Fibroblast of upper back skin (primary cell): Measurements from ENCODE around the gene GLYATL3.
"Not testable (repeated sequence)": the region's sequence is repeated elsewhere in the genome, so short reads cannot be mapped to it uniquely, and the experiment has no call there.

Experiments
- DNase-seq: peaks from one replicate; pipeline ENCODE4 v3.0.0-alpha.2; 2013

GLYATL3 gene

DNA sequence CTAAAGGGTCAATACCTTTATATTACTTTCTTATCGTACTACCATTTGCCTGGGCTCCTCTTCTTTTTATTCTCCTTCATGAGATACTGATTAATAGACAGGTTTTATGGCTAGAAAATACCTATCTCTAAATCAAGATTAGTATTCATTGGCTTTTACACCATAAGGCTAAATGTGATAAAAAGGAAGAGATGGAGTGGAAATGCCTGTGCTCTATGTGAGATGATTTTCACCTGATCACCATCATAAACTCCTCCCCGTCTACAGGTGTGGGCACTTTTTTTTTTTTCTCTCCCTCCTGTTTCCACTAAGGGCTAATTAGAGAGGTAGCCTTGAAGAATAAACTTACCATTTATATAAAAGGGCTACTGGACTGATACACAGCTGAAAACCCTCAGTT is at the start of gene GLYATL3:
GLYATL3 (plus strand) TSS at position 301 of the 400 bp plus-strand sequence. CDS start 12,068 bp downstream, outside the sequence.
- no peak for DNase-seq

DNA sequence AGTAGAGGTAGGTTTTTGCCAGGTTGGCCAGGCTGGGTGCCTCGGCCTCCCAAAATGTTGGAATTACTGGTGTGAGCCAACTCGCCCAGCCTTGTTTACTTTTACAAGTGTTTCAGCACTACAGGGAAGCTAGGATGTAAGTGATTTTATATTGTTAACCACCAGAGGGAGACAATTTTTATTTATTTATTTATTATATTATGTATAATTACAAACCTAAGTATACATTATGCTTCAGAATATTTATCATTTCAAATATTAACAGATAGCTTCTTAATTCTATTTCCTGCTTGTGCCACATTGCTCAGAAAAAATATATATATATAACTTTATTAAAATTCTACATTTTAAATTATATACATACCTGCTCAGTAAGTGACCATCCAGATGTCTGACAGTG is 46.5 kb upstream of the GLYATL3 start:
- DNase-seq: no peak

DNA sequence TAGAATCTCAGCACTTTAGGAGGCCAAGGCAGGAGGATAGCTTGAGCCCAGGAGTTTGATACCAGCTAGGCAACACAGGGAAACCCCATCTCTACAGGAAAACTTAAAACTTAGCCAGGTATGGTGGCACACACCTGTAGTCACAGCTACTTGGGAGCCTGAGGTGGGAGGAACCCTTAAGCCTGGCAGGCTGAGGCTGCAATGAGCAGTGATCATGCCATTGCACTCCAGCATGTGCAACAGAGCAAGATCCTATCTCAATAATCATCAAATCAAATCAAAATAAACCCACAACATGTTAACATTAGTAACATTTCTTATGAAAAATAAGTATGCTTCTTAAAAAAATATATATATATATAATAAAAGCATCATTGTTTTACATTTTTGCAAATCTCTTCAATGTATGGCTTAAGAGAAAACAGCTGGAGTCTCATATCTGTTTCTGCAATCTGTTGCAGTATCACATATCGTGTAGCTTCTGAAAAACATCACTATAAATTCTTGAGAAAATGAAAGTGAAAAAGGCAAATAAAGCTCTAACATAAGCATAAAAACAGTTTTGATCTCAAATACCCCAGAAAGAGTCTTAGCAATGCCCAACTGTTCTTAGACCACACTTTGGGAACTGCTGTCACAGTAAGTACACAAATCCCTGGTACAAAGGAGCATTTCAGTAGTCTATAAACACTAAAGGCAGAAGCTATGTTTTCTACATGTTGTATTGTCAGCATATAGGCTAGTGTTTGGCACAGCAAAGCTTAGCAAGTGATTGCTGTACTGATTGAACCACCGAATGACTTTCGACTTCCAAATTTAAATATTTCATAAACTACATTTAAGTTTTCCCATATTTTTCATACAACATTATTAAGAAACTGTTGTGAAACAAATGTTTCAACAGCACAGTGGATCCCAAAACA is 44.7 kb upstream of the GLYATL3 start:
- no peak for DNase-seq

DNA sequence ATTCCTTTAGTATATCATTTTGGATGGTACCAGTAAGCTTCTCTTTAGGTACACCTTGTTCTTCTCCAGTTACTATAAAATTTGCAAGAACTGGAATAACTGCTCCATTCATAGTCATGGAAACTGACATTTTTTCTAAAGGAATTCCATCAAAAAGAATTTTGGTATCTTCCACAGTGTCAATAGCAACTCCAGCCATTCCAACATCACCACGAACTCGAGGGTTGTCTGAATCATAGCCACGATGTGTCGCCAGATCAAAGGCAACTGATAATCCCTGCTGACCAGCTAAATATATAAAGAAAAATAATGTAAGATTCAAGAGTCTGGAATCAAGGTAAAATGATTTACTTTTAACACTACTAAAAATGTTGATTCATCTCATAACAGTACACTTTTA is 42.0 kb upstream of the GLYATL3 start:
- peak; percentile 53 for DNase-seq

DNA sequence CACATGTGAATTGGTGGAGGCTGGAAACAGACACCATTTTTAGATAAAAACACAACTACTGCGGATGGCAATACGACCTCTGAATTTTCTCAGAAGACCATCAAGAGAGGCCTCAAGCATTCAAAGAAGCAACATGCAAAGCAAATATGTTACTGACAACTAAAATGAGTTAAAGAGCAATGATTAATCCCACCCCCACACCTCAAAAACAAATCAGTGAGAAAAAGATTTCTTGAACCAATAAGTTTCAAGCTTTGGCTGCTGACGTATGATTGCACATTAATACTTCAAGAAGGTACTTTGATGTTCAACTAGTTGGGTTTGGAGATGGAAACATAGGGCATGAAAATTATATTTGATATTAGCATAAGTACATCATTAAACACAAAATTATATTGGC is 37.7 kb upstream of the GLYATL3 start:
- DNase-seq: no peak

DNA sequence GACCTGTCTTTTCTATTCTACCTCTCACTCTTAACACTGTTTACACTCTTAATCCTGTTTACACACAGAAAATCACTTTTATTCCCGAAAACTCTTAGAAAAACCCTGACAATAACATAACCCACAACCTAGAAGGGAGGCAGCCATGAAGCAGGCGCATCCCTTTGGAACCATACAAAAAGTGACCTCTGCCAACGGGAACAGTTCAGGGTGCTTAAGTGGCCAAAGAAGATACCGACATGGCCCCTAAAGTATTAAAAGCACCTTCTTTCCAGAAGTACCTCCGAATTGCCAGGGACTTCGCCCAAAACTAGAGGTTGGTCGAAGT is 37.2 kb upstream of the GLYATL3 start:
- no peak for DNase-seq

DNA sequence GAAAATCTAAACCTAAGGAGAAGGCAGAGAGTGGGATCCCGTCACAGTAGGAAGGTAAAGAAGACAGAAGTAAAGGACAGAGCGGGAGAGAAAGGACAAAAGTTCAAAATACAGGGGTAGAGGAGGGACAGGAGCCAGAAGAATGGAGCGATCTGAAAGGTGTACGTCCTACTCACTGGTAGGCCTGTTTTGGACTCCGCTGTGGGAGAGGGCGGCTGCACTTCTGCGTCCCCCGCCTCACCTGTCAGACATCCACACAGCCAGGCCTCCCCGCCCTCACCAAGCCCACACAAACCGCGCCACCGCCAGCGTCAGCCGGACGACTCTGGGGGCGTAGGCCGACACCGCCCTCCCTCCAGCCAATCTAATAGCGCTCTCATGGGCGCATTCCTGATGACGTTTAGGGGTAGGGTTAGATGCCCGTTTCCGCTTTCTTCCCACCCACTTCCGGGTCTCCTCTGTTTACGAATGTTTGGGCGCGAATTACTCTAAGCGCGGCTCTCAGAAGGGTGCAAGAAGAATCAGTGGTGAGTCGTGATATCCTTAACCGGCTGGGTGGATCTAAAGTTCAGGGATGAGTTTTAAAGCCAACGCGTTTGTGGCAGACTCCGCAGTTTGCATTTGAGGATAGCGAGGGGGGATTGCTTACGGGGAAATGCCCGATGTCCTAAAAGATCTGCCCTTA is 36.7 kb upstream of the GLYATL3 start, which contains the start of the genes CENPQ and MMUT:
CENPQ (plus strand) TSS at position 444 of the 685 bp plus-strand sequence. CDS start 6,807 bp downstream, outside the sequence.
MMUT (minus strand) TSS at position 327 of the 685 bp plus-strand sequence. CDS start 3,787 bp downstream, outside the sequence.
- peak; percentile 93 for DNase-seq

DNA sequence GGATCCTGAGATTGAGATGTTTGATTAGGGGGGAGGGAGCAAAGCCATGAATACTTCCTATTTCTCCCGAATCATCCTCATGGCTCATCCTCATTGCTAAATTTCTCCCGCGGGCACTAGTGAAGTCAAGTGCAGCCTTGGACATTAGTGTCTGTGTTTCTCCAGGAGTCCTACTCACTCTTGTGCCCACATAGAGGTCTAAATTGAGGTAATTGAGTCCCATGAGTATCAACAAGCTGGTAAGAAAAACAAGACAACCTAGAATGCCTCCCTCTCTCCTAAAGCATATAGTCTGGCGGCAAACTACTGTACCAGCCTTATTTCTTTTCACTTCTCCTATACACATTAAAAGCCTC is 36.1 kb upstream of the GLYATL3 start:
- DNase-seq: no peak

DNA sequence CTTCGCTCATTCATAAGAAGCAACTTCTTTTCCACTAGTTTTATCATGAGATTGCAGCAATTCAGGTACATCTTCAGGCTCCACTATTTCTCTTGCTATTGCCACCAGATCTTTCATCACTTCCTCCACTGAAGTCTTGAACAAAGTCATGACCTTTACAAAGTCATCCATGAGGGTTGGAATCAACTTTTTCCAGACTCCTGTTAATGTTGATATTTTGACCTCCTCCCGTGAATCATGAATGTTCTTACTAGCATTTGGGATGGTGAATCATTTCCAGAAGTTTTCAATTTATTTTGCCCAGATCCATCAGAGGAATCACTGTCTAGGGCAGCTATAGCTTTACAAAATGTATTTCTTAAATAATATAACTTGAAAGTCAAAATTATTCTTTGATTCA is 35.0 kb upstream of the GLYATL3 start:
- no peak for DNase-seq

DNA sequence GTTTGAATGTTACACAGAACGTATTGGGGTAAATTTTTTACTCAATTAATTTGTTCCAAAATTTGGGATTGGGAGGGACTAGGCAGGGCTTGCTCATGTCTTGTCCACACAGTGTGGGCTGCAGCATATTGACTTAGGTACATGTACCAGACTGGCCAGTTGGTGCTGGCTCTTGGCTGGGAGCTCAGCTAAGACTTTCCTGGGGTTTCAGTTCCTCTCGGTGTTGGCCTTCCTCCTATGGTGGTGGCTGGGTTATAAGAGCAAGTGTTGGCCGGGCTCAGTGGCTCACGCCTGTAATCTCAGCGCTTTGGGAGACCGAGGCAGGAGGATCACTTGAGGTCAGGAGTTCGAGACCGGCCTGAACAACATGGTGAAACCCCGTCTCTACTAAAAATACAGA is 31.7 kb upstream of the GLYATL3 start:
- DNase-seq: no peak

DNA sequence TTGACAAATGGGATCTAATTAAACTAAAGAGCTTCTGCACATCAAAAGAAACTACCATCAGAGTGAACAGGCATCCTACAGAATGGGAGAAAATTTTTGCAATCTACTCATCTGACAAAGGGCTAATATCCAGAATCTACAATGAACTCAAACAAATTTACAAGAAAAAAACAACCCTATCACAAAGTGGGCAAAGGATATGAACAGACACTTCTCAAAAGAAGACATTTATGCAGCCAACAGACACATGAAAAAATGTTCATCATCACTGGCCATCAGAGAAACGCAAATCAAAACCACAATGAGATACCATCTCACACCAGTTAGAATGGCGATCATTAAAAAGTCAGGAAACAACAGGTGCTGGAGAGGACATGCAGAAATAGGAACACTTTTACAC is 23.2 kb upstream of the GLYATL3 start:
- not testable (repeated sequence) for DNase-seq

DNA sequence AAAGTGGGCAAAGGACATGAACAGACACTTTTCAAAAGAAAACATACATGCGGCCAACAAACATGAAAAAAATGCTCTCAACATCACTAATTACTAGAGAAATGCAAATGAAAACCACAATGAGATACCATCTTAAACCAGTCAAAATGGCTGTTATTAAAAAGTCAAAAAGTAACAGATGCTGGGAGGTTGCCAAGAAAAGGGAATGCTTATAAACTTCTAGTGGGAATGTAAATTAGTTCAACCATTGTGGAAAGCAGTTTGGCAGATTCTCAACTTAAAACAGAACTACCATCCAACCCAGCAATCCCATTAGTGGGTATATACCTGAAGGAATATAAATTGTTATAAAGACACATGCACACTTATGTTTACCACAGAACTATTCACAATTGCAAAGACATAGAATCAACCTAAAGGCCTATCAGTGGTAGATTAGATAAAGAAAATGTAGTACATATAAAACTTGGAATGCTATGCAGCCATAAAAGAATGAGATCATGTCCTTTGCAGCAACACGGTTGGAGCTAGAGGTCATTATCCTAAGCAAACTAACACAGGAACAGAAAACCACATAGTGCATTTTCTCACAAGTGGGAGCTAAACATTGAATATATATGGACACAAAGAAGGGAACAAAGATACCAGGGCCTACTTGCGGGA is 20.3 kb upstream of the GLYATL3 start:
- no peak for DNase-seq

DNA sequence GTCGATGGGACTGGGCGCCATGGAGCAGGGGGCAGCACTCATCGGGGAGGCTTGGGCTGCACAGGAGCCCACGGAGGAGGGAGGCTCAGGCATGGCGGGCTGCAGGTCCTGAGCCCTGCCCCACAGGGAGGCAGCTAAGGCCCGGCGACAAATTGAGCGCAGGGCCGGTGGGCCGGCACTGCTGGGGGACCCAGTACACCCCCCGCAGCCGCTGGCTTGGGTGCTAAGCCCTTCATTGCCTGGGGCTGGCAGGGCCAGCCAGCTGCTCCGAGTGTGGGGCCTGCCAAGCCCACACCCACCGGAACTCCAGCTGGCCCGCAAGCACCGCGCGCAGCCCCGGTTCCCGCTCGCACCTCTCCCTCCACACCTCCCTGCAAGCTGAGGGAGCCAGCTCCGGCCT is 17.9 kb upstream of the GLYATL3 start:
- DNase-seq: not testable (repeated sequence)

DNA sequence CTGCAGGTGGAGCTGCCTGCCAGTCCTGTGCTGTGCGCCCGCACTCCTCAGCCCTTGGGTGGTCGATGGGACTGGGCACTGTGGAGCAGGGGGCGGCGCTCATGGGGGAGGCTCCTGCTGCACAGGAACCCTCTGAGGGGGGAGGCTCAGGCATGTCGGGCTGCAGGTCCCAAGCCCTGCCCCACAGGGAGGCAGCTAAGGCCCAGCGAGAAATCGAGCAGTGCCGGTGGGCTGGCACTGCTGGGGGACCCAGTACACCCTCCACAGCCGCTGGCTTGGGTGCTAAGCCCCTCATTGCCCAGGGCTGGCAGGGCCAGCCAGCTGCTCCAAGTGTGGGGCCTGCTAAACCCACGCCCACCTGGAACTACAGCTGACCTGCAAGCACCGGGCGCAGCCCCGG is 16.3 kb upstream of the GLYATL3 start:
- not testable (repeated sequence) for DNase-seq

DNA sequence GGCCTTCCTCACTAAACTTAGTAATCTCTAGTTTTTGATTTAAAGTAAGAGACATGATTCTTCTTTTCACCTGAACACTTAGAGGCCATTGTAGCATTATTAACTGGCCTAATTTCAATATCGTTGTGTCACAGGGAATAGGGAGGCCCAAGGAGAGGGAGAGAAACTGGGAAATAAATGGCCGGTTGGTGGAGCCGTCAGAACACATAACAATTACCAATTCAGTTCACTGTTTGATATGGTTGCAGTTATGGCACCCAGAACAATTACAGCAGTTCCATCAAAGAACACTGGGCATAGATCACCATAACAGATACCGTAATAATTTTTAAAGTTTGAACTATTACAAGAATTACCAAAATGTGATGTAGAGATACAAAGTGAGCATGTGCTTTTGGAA is 9.1 kb upstream of the GLYATL3 start:
- DNase-seq: no peak

DNA sequence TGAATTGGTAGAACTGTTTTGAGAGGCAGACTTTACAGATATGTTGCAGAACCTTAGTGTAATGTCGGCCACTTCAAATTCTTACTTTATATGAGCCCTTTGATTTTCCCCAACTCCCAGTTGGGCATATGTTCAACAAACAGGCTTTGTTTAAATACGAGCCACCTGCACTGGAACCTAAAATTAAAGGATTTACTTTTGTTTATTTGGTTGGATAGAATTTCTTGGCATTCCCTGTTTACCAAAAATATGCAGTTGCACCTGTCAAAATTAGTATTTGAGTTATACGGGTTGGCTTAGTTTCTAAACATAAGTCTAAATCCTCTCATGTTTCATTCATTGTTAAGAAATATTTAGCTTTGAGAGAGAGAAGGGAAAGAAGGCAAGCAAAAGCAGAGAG is 2.4 kb upstream of the GLYATL3 start:
- DNase-seq: no peak

DNA sequence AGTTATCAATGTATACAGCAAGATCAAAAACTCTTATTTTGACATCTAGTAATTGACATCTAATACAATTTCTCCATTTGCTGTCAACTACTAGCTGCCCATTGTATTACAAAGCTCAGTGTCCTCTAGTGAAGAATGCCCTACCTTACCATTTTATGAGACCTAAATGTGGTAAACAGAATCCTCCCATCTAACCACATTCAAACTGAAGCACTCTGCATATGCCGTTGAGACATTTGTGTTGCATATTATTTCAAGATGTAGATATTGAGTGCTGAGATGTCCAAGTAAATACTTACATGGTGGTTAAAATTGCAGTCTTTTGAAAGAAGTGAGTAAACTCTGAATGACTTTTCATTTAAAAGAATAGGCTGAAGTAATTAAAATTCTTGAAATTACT is 597 bp upstream of the GLYATL3 start:
- no peak for DNase-seq

DNA sequence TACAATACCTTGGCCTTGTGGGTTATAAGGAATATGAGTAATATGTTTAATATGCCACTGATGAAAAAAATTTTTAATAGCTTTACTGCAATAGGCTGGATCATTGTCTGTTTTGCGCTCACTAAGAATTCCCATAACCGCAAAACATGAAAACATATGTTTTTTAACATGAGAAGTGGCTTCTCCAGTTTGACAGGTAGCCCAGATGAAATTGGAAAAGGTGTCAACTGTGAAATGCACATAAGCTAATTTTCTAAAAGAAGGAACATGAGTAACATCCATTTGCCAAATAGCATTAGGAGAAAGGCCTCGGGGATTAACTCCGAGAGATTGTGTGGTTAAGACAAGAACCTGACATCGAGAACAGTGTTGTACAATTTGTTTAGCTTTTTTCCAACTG is 4.9 kb downstream of the GLYATL3 start:
- DNase-seq: no peak

DNA sequence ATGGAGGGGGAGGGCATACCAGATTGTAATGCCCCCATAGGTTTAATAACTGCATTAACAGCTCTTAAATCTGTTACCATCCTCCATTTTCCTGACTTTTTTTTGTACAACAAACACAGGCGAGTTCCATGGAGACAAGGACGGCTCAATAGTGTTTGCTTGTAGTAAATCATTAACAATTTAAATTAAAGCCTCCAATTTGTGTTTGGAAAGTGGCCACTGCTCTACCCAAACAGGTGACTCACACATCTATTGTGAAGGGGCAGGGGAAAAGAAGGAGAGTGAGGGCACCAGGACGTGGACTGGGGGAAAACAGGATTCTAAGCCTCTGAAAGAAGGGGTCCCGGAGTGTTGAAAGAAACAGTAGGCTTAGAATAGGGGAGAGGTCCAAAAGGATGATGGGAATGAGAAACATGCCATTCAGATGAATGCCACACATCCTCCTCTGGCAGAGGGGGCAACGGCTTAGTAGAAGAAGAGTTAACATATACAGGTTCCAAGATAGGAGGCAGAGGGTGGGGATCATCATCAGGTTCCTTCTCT is 6.9 kb downstream of the GLYATL3 start:
- DNase-seq: no peak

DNA sequence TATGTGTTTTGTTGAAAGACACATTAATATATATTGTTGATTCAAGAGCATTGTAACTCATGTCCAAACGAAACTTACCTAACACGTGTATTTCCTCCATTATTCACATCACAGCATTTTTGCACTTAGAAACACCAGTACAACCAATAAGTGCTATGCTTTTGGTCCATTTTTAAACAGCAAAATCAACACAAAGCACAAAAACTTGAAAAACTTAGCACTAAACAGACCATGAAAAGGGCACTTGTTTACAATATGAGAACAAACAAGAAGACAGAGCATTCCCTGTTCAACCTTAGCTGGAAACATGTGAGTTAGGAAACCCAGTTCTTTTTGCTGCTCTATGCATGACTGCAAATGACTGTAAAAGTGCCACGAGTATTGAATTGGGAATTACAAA is 9.6 kb downstream of the GLYATL3 start:
- no peak for DNase-seq

DNA sequence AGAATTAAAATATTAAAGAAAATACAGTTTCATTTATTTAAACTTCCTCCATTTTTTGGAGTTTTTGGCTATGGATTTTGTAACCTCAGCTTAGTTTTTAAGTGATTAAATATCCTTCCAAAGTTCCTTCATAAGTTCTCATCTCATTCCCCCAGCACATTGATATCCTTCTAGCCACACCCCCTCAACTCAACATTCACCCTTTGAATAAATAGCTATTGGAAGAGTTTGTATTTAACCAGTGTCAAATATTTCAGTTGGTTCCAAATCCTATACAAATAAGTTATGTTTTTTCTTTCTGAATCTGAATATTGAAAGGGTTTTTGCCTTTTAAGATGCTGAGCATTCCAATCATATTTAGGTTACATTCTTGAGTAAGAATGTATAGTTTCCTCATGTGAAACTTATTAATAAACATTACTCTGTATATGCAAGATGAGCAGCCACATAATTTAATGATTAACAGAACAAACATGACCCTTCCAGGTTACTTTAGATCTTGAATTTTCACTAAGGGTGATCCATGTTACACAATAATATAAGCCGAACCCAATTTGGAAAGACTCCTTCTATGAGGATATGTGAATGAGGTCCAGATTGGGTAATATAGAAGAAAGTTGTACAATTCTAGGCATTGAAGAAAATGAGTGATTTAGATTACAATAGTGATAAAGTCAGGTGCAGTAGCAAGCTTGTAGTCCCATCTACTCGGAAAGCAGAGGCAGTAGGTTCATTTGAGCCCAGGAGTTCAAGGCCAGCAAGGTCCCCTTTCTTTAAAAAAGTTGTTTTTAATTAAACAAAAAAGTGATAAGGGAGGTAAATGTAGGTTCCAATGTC is 13.6 kb downstream of the GLYATL3 start:
- DNase-seq: peak; percentile 57
